GM18870 (cell line): ENCODE data around the gene EIF5.

ENCODE experiments used
- ATAC-seq: cut with Tn5 transposase; IDR thresholded peaks from one replicate; pipeline ENCODE4 v1.9.1; 2021; ENCODE audit warnings: moderate library complexity; ENCODE audit not compliant: unreplicated experiment

The EIF5 gene

GRCh38 chr14:103308717-103309616 is 25.1 kb upstream of the EIF5 start:
- no peak for ATAC-seq

DNA sequence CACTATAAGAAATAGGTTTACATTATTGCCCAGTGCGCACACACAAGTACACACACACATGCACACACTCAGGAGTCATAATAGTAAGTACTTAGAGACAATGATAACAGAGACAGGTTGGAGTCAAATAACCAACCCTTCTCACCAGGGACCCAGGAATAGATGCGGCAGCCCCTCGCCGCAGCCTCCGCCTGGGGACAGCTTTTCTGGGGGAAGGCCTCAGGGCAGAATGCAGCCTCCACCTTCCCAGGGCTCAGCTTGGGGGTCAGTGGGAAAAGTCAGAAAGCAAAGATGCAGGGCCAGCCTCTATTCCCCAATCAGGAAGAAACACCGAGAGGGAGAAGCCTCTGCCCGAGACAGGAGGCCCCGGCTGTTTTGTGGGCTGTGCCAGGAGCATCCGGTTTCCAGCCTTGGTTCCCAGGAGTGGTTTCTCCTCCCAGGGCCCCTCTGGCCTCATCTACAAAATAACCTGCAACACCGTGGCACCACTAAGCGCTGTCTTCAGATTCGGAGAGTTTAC is 23.4 kb upstream of the EIF5 start:
- ATAC-seq = no peak

DNA sequence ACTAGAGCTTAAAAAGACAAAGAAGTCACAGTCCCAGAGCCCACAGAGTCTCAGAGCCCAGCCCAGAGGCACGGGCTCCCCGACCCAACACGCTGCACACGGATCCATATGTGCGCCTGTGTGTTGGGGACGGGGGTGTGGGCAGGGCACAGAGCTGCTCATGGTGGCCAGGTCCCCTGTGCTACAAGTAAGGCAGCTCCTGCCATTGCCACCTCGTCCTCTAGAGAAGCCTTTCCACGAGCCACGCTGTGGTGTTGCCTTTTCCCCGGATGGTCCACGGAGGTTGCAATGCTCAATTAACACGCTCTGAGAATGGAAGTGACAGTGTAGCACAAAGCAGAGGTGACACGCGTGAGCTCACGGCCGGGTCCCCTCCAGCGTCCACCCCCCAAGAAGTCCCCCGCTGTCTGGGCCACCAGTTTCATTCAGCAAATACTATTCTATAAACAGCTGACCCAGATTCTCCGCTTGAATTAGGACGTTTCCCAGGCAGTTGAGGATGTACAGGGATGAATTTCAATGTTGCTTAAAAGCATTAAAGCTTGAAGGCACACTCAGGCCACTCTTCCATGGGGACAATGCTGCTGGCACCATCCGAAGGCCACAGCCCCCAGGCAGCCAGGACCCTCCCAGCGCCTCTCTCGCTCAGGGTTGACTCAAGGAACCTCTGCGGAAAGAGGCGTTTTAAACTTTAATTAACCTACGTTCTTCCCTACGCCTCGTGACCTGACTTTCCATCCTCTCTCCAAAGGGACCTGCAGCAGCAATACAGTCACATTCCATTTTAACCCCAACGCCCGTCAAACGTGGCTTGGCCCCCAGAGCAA is 22.7 kb upstream of the EIF5 start:
- ATAC-seq = no peak

DNA sequence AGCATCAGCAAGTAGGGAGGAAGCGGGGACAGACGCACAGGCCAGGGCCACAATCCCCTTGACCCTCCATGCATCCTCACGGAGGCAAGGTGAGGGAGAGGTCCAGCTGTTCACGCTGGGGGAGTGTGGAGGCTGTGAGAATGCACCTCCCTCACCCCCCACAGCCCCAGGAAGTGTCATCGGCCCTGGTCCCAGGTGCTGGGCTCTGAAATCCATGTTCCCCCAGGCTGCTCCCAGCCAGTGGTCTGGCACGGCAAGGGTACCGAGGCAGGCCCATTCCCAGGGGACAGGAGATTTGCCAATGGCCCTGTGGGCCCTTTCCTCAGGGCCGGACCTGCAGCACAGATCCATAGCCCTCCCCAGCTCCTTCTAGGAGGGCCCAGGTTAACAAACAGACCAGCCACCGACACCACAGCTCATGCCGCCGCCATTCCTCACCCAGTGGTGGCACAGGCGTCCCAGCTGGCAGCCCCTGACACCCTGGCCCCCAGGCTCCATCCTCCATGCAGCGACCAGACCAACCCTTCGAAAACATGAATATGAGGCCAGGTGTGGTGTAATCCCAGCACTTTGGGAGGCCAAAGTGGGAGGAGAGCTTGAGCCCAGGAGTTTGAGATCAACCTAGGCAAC is 21.9 kb upstream of the EIF5 start:
- ATAC-seq = no peak

DNA sequence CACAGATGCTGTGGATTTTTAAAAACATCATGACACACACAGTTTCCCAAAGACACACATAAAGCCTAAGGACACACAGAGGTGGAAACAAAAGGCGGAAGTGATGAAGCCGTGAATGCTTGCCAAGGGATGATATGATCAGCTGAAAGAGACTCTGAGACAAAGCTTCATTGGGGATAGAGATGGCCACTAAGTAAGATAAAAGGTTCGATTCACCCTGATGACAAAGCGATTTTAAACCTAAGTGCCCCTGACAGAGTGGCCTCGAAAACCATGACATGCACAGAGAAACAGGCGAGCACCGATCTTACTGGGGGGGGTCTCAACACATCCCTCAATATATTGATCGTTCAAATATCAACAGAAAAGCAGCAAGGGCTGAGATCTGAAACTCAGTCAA is 20.3 kb upstream of the EIF5 start:
- no peak for ATAC-seq

DNA sequence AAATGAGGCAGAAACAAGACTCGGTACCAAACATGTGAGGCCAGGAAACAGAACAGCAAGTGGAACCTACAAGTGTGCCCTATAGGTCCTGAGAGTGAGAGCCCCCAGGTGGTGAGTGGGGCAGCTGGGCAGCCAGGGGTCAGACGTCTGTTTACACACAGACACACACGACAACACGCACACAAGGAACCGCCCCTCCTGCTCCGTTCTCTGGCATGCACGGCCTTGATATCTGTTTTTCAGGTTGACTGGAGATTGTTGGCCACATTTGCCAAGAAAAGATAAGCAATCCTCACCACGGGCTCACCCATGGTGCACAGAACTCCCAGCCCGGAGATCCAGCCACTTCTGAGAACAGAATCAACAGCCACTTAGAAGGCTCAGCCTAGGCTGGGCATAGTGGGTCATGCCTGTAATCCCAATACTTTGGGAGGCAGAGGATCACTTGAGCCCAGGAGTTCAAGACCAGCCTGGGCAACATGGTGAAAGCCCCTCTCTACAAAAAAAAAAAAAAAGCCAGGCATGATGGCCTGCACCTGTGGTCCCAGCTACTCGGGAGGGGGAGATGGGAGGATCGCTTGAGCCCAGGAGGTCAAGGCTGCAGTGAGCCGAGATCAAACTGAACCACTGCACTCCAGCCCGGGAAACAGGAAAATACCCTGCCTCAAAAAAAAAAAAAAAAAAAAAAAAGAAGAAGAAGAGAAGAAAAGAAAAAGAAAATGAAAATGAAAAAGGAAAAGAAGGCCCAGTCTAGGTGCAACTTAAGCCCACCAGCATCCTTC is 19.4 kb upstream of the EIF5 start:
- no peak for ATAC-seq

- no peak for ATAC-seq
These were observed 18.6 kb upstream of the EIF5 start for GRCh38 chr14:103315351-103315911.

- no peak for ATAC-seq
These were observed 18.1 kb upstream of the EIF5 start for GRCh38 chr14:103315941-103316340.

- ATAC-seq = no peak
These were observed 17.3 kb upstream of the EIF5 start for GRCh38 chr14:103316721-103317121.

DNA sequence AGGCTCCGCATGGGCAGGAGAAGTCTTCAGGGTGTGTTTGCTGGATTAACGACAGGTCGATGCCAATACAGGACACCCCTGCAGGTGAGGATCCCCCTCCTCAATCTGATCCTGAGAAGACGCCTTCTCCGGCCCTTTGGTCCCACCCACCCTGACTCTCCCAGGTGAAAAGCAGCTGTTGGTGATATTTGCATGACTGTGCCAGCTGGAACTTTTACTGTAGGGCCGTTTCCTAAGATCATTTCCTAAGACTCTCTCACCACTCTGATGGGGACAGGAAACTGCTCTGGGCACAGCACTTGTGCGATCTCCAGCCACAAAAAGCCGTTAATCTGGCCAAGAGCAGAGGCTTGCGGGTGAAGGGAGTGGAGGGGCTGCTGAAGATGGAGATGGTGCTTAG is 16.8 kb upstream of the EIF5 start:
- no peak for ATAC-seq

DNA sequence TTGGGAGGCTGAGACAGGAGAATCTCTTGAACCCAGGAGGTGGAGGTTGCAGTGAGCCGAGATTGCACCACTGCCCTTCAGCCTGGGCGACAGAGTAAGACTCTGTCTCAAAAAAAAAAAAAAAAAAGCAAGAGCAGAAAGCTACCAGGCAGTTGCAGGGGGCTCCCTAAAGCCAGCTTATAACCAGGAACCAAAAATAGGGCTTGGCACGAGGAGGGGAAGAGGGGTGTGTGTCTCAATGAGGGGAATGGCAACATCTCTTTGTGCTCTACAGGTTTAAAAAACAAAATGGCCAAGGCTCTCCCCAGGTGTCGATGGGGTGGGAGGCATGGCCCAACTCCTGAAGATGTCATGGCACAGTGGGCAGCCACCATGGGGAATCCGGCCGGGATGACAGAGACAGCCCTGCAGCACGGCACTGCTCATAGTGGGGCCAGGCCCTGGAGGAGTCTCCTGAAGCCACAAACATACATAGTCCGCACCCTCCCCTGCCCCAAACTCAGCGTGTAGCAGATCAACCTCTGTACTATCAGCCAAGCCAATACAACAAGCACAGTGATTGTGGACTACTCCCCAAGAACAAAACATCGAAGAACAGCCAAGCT is 16.0 kb upstream of the EIF5 start:
- ATAC-seq = no peak

DNA sequence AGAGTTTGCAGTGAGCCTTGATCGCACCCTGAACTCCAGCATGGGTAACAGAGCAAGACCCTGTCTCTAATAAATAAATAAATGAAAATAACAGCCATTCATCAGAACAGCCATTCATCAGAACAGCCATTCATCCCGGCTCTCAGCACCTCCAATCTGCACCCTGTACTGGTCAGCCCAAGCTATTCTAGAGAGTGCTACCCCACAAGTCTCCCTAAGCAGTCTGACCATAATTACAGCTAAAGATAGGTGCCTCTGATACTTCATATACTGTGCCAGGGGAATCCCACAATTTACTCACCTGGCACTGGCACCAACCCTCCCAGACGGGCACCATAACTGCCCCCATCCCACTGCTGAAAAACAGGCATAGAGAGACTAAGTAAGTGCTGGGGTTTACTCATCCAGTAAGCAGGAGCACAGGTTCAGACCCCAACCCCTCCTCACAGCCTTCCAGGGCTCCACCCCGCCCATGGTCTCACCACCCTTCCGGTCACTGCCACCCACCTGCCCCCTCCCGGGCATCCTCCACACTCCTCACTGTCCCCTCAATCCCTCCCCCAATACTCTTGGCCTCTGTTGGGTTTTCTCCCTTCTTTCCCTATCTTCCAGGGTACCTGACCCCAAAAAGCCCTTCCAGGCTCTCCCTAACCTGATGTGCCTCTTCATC is 15.2 kb upstream of the EIF5 start:
- no peak for ATAC-seq

GRCh38 chr14:103319422-103319821 is 14.6 kb upstream of the EIF5 start:
- peak; percentile 45 for ATAC-seq

DNA sequence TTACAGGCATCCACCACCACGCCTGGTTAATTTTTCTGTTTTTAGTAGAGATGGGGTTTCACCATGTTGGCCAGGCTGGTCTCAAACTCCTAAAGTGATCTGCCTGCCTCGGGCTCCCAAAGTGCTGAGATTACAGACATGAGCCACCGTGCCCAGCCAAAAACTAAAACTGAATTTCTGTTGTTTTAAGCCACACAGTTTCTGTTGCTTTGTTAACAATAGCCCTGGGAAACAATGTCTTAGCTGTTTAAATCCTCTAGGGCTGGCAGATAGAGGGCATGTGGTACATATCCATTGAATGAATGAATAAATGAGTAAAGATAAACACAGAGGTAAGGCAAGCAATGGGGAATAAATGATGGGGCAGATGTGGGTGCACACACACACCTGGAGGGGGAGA is 8.0 kb upstream of the EIF5 start:
- no peak for ATAC-seq

DNA sequence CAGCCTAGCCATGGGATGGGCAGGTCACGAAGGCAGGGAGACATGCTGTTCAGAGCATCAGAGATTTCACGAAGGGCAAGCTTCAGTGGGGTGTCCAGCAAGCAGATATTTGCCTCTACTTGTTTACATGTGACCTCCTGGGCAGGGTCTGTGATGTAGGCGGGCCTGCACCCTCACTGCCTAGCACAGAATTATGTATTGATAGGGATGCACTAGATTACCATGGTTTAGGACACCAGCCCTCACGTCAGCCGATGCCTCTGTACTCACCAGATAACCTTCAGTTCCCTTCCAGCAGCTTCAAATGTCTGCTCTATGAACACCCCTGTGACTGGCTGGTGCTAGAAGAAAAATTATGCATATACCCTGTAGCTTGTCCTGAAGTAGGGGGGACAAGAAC is 5.1 kb upstream of the EIF5 start:
- no peak for ATAC-seq

DNA sequence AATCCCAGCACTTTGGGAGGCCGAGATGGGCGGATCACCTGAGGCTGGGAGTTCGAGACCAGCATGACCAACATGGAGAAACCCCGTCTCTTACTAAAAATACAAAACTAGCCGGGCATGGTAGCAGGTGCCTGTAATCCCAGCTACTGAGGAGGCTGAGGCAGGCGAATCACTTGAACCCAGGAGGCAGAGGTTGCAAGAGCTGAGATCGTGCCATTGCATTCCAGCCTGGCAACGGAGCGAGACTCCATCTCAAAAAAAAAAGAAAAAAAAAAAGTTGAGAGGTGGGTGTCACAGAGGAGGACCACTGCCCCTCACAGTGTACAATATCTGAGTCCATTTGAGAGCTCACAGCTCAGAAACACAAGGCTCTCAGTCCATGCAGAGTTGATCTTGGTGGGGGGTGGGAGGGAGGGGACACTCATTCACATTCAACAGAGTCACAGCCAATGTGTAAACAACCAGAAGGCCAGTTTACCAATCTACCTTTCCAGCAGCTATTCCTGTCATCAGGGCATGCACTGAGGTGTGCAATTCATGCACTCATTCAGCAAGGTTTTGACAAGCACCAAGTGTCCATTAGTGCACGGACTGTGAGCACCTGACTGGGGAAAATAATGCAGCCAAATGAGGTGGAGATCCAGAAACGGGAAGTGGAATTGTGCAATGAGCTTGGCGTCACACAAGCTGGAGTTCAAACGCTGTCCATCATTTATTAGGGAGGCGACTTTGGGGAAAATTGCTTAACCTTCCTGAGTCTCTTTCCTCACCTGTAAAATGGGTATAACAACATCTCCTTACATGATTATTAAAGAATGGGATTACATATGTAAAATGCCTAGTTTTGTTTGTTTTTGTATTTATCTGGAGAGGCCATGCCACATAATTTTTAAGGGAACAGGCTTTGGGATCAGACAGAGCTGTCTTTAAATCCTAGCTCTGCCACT is 4.4 kb upstream of the EIF5 start:
- ATAC-seq = no peak

- no peak for ATAC-seq
These were observed 3.5 kb upstream of the EIF5 start for GRCh38 chr14:103330536-103330935.
